Skeletal muscle satellite cell (primary cell): ENCODE results near the gene SEPTIN1.

Experiments
- H3K27me3 ChIP-seq: 2 replicates; pipeline ENCODE4 v1.7.0; 2013; ENCODE audit warnings: low read length; ENCODE audit not compliant: control insufficient read depth, insufficient read depth
- H3K36me3 ChIP-seq: 2 replicates; pipeline ENCODE4 v1.7.0; 2013; ENCODE audit warnings: mild to moderate bottlenecking, control low read depth, low read length; ENCODE audit not compliant: insufficient read depth
- H3K4me1 ChIP-seq: 2 replicates; pipeline ENCODE4 v1.7.0; 2013; ENCODE audit warnings: low read length; ENCODE audit not compliant: control insufficient read depth, insufficient read depth
- H3K4me2 ChIP-seq: 2 replicates; pipeline ENCODE4 v1.7.0; 2013; ENCODE audit warnings: mild to moderate bottlenecking, low read length
- H3K4me3 ChIP-seq: 2 replicates; pipeline ENCODE4 v1.7.0; 2013; ENCODE audit warnings: low read length
- H3K9ac ChIP-seq: 2 replicates; pipeline ENCODE4 v1.7.0; 2013; ENCODE audit warnings: mild to moderate bottlenecking, low read depth, low read length, moderate library complexity
- H3K9me3 ChIP-seq: replicated peaks from 2 replicates; pipeline ENCODE4 v1.7.0; 2013; ENCODE audit warnings: mild to moderate bottlenecking, control low read depth, low read length

SEPTIN1 gene

DNA sequence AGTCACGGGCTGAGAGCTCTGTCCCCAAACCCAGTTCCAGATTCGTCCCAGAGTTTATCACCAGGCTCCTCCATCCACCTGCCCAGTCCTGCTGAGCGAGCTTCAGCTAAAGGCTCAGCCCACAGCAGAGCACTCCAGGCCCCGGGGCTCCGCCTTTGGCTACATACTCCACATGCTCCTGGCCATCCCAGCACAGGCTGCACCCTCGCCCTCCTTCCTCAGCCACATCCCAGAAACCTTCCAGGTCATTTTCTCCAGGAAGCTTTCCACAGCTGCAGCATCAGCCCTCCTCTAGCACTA, 22.5 kb downstream of the SEPTIN1 start:
- Histone ChIP-seq H3K4me3 (no peak overlapping the region), H3K36me3 (peaks cover 34% of the 10 kb centered on the region), H3K9me3 (no peaks in the 10 kb centered on the region), H3K27me3 (no peaks in the 10 kb centered on the region), H3K9ac (no peak overlapping the region), H3K4me2 (no peak overlapping the region), H3K4me1 (peaks cover 23% of the 10 kb centered on the region)

DNA sequence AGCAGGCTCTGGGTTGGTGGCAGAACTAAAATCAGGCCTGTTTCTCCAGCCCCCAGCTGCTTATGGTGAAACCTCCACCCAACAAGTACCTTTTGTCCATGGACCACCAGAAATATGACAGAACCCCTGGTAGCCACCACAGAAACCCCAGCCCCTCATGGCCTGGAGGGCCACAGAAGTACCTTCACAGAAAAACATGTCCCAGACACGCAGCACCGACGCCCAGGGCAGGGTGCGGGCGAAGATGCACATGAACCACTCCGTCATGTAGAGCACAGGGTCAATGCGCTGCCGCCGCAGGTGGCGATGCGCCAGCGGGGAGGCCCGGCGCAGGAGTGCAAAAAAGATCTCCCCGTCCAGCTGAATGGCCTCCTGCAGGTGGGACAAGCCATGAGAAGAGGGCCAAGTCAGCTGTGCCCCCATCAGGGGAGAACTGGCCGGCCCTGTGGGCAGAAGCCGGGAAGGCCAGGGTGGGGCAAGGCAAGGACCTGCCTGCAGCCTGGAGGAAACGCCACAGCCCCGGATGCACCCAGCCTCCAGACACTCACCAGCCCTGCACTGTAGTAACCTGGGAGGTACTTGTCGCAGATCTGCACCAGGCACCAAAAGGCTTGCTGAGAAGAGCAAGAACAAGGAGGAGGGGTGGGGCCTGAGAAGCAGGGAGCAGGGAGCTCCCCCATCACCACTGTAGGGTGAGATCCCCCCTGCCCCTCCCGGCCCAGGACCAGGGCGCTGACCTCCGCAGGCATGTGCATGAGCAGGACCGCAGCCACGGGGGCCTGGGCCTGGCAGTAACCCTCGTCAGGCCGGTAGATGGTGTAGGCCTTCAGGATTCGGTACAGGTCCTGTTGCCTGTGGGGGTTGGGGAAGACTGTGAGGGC, 23.1 kb downstream of the SEPTIN1 start:
- H3K9ac ChIP-seq, result no peak overlapping the region
- no peak overlapping the region for H3K4me3 ChIP-seq
- no peaks in the 10 kb centered on the region for H3K9me3 ChIP-seq
- peaks cover 23% of the 10 kb centered on the region for H3K4me1 ChIP-seq
- H3K27me3 ChIP-seq, result no peaks in the 10 kb centered on the region
- H3K4me2 ChIP-seq, result no peak overlapping the region
- peaks cover 33% of the 10 kb centered on the region for H3K36me3 ChIP-seq

DNA sequence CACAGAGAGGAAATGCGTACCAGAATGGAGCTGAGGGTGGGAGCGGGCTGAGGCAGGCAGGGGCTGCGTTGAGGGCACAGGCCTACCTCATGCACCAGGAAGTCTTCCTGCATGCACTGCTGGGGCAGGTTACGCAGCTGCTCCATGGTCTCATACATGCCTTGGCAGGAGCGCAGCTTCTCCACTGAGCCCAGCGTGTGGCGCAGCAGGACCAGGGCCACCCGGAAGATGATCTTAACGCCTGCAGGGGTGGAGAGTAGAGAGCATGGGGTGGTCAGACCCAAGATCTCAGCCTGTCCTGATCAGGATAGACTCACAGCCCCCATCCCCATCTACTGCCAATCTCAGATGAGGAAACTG, 23.8 kb downstream of the SEPTIN1 start:
- peaks cover 38% of the 10 kb centered on the region for H3K36me3 ChIP-seq
- H3K4me1 ChIP-seq, result peaks cover 30% of the 10 kb centered on the region
- no peaks in the 10 kb centered on the region for H3K27me3 ChIP-seq

DNA sequence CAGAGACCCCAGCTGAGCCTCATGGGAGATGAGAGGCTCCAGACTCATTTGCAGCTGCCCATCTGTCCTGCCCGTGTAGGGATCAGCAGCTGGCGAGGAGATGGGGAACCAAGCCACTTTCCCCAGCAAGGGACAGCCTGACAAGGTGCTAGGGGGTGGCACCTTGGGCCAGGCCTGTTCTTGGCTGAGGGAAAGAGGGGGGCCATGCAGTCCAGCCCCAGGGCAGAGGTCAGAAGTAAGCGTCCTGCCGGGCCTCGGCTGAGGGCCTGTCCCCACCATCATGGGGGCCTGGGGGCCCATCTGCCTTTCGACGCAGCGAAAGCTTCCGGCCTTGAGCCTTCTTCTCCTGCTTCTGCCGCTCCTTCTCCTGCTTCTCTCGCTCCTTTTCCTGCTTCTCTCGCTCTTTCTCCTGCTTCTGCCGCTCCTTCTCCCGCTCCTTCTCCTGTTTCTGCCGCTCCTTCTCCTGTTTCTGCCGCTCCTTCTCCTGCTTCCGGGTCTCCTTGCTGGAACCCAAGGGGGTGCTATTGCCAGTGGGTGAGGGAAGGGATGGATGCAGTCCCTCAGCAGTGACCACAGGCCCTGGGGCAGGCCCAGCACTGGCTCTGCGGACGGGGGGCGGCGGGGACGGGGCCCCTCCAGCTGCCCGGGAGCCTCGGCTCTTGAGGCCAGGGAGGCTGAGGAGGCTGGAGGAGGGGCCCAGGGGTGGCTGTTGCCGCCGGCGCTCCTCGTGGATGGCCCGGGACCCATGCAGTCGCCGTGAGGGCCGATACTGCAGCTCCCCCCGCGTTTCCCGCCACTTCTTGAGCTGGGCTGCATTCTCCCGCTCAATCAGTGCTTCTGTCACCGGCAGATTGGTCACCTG, 24.4 kb downstream of the SEPTIN1 start:
- H3K9ac ChIP-seq, result no peak overlapping the region
- peaks cover 44% of the 10 kb centered on the region for H3K36me3 ChIP-seq
- no peak overlapping the region for H3K4me2 ChIP-seq
- H3K4me1 ChIP-seq, result peaks cover 33% of the 10 kb centered on the region
- H3K4me3 ChIP-seq, result no peak overlapping the region
- H3K27me3 ChIP-seq, result no peaks in the 10 kb centered on the region
- no peaks in the 10 kb centered on the region for H3K9me3 ChIP-seq

More for the DNA sequence above, 23.8 kb downstream of the SEPTIN1 start:
- Histone ChIP-seq H3K4me2 (no peak overlapping the region), H3K4me3 (no peak overlapping the region), H3K9me3 (no peaks in the 10 kb centered on the region), H3K9ac (no peak overlapping the region)

DNA sequence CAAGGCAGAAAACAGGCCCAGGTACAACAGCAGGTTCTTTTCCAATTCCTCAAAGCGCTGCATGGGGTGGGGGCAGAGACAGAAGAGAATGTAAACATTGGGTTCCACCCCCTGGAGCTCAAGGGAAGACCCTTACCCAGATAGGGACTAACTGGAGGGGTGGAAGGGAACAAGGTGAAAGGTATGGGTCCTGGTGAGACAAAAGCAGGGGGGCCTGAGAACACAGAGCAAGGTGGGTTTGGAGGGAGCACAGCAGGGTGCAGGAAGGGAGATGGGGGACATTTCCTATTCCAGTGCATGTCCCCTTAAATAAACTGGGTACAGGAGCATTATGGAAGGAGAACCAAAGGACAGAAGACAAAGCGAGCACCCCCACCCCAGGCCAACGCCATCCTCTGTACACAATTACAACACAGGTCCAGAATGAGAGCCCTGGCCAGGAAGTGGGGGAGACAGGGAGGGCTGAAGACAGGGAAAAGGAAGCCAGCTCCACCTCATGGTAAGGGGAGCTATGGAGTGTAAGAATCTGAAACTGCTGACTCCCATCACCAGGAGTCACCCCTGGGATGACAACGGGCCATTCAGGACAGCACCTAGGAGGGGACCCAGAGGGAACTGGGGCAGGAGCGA, 25.2 kb downstream of the SEPTIN1 start:
- no peaks in the 10 kb centered on the region for H3K27me3 ChIP-seq
- no peak overlapping the region for H3K9ac ChIP-seq
- peaks cover 40% of the 10 kb centered on the region for H3K4me1 ChIP-seq
- no peaks in the 10 kb centered on the region for H3K9me3 ChIP-seq
- no peak overlapping the region for H3K4me2 ChIP-seq
- peaks cover 47% of the 10 kb centered on the region for H3K36me3 ChIP-seq
- no peak overlapping the region for H3K4me3 ChIP-seq

DNA sequence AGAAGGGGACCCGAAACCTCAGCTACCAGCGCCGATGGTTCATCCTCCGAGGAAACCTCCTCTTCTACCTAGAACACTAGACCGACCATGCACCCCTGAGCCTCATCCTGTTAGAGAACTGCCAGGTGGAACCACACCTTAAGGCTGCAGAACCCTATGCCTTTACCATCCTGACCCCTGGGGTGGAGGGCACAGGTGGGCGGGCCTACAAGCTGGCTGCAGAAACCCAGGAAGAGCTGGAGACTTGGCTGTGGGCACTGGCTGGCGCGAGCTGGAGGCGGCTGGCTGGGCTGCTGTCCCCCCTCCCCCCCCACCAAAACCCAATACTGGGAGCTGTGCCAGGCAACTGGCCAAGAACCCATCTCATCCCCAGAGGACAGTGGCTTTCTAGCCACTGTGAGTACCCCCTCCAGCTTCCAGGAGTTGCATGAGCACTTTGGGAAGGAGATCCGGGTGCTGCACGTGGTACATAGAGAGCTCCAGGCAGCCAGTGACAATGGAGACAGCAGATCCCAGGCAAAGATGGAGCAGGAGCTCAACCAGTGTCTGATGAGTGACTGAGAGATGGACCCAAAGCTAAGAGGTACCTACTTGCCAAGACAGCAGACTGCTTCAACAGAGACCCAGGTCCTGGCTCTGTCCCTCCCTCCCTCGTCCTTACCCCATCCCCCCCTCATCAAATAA, 25.8 kb downstream of the SEPTIN1 start:
- Histone ChIP-seq H3K36me3 (peaks cover 52% of the 10 kb centered on the region), H3K27me3 (no peaks in the 10 kb centered on the region), H3K4me2 (peak overlapping the region; percentile 91), H3K9ac (no peak overlapping the region), H3K4me3 (peak overlapping the region; percentile 71), H3K4me1 (peaks cover 47% of the 10 kb centered on the region), H3K9me3 (no peaks in the 10 kb centered on the region)

DNA sequence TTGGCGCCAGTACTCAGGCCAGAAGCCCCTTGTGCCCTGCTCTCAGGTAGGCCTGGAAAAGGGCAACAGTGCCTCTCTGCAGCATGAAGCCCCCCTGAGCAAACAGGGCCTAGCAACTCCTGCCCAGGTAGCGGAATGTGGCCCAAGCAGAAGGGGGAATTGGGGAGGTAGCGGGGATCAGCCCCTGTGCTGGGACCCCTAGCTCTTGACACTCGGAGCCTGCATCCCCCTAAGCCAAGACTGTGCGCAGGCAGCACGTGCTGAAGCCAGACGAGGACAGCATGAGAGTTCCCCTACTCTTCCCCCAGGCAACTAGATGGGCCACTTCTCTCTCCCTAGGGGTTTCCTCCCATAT, 26.4 kb downstream of the SEPTIN1 start:
- Histone ChIP-seq H3K36me3 (peaks cover 55% of the 10 kb centered on the region), H3K4me2 (peak overlapping the region; percentile 91), H3K4me1 (peaks cover 49% of the 10 kb centered on the region), H3K4me3 (peak overlapping the region; percentile 71), H3K9me3 (no peaks in the 10 kb centered on the region), H3K9ac (peak overlapping the region; percentile 93), H3K27me3 (no peaks in the 10 kb centered on the region)

DNA sequence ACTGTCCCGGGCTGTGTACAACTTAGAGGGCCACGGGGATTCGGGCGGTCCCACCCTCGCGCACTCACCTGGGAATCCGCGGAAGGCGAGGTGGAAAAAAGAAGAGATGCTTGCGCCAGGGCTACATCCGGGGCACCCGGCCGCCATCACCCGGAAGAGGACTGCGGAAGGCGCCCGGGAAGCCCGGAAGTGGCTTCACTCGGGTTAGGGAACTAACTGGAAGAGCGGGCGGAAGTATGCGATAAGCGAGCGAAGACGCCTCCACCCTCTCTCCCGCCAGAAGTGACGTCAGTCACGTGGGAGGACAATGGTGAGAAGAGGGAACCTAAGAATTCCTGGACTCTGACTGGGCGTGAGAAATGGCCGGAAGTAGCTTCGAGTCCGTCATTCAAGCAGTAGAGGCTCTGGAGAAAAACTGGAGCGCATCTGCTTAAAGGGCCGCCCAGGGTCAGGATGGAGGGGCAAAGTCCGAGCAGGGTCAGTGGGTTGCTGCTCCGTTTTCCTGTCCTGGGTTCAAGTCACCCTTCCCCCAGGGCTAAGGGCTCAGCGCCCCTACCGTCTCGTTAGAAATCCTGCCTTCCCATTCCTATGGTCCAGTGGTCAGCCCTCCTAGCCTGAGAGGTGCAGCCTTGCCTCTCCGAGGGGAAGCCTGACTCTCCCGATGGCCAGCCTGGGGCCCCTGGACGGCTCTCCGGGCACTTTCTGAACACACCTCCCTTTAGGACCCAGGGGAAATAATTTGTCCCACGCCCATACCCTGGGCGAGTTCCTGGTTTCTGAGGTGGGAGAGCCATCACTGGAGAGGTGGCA, 27.0 kb downstream of the SEPTIN1 start, which contains the start of gene CD2BP2:
Gene CD2BP2, minus strand, starts transcription at position 165 of the 810 bp plus-strand sequence. CDS start 627 bp downstream, outside the sequence.
- Histone ChIP-seq H3K4me3 (peak within 1 kb of the TSS; percentile 91), H3K27me3 (no peaks in the 10 kb centered on the region), H3K4me2 (peak within 1 kb of the TSS; percentile 91), H3K9me3 (no peaks in the 10 kb centered on the region), H3K4me1 (peaks cover 49% of the 10 kb centered on the region), H3K36me3 (peaks cover 57% of the 10 kb centered on the region), H3K9ac (peak within 1 kb of the TSS; percentile 93)

DNA sequence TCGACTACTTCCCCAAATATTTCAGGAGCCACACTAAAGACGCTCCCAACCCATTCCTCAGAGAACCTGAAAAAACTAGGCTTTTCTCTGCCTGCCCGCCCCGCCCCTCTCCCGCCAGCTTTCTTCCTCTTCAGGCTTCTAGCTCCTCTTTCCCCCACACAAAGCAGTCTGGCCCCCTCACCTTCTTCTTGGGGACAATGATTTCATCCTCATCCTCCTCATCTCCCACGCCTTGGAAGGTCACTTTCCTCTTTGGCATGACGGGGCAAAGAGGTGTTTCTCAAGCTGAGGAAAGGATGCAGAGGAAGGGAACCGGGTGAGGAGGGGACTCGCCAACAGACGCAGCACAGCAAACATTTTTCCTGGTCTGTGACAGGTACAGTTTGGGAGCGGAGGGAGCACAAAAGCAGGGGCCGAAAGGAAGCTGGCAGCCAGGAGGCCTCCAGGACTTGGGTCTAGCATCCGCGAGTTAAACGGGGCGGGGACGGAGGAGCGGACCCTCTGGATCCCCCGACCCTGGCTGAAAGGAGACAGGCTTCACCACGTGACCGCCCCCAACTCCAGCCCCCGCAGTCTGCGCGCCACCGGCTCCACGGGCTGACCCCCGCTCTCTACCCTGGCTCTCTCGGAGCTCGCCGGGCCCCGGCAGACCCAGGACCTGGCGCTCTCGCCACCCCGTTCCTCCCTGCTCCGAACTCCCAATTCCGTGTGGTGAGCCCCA, 27.8 kb downstream of the SEPTIN1 start:
- peaks cover 59% of the 10 kb centered on the region for H3K36me3 ChIP-seq

More for the DNA sequence above, 27.8 kb downstream of the SEPTIN1 start:
- no peaks in the 10 kb centered on the region for H3K9me3 ChIP-seq
- no peaks in the 10 kb centered on the region for H3K27me3 ChIP-seq
- peaks cover 49% of the 10 kb centered on the region for H3K4me1 ChIP-seq
- peak overlapping the region; percentile 88 for H3K4me2 ChIP-seq
- H3K9ac ChIP-seq, result peak overlapping the region; percentile 93
- H3K4me3 ChIP-seq, result peak overlapping the region; percentile 91
